ENCODE results near the gene CFAP221. TPM values are rescaled to one million over a fixed set of nuclear protein-coding genes. Genes with fewer than 3 reads are reported as not detected.

Gene CFAP221
- total RNA-seq, 1 donor from 2014 or later: 0.61 TPM

DNA sequence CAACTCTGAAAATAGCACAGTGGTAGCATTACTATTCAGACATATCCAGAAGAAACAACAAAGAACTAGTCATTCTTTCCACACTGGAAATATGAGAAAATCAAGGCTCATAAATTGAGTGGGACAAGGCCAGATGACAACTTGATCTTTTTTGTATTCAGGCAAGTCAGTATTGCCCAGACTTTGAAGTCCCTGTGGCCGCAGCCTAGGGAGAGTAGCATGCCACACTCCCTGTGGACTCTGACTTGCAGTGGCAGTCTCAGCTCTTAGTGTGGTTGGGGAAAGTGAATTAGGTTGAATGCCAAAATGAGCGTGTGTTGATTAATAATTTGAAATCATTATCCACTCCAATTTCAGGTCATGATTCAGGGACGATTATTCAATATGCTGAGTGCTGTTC lies 81.0 kb downstream of the CFAP221 start:
- H3K27me3 ChIP-seq (ENCODE audit: insufficient read depth, low read length): no peaks in the 10 kb centered on the region
- no peaks in the 10 kb centered on the region for H3K9me3 ChIP-seq (ENCODE audit: insufficient read depth, low read depth, low read length)
- no peaks in the 10 kb centered on the region for H3K4me1 Mint-ChIP-seq (ENCODE audit: low read depth, unreplicated experiment)
- H3K27ac ChIP-seq (ENCODE audit: low read depth, low read length): no peak overlapping the region
- FAIRE-seq (no peak), DNase-seq (ENCODE audit: low read depth) (no peak)
- no peak overlapping the region for H2AFZ ChIP-seq (ENCODE audit: low read depth, low read length)
- no peak overlapping the region for H3K4me2 ChIP-seq (ENCODE audit: low read length)
- H3K36me3 ChIP-seq (ENCODE audit: insufficient read depth, low read length): no peaks in the 10 kb centered on the region
- no peak overlapping the region for H3K27ac Mint-ChIP-seq (ENCODE audit: unreplicated experiment)
- H3K27me3 Mint-ChIP-seq (ENCODE audit: low read depth, unreplicated experiment): peaks cover 2% of the 10 kb centered on the region
- H4K20me1 ChIP-seq (ENCODE audit: insufficient read depth, low read length): no peaks in the 10 kb centered on the region
- H3K79me2 ChIP-seq (ENCODE audit: insufficient read depth, low read length): no peaks in the 10 kb centered on the region
- H3K4me1 ChIP-seq (ENCODE audit: insufficient read depth, low read length): no peaks in the 10 kb centered on the region
- H3K4me3 Mint-ChIP-seq (ENCODE audit: unreplicated experiment): no peak overlapping the region
- H3K9ac ChIP-seq (ENCODE audit: low read length): no peak overlapping the region
- TF ChIP-seq CTCF (IDR thresholded peaks at IDR 0.05; ENCODE audit: insufficient read depth, low read depth, low read length) (no peak), EZH2 (IDR thresholded peaks at IDR 0.05; ENCODE audit: insufficient read depth, low read length) (no peak)
- H3K9me3 Mint-ChIP-seq (ENCODE audit: unreplicated experiment): peaks cover 12% of the 10 kb centered on the region
- H3K4me3 ChIP-seq (ENCODE audit: insufficient read depth, low read depth, low read length): no peak overlapping the region
- H3K36me3 Mint-ChIP-seq (ENCODE audit: low read depth, unreplicated experiment): peaks cover 1% of the 10 kb centered on the region

GRCh38 chr2:119629323-119629825 lies 85.1 kb downstream of the CFAP221 start:
- H2AFZ ChIP-seq (ENCODE audit: low read depth, low read length): no peak overlapping the region
- H3K36me3 ChIP-seq (ENCODE audit: insufficient read depth, low read length): no peaks in the 10 kb centered on the region
- no peak overlapping the region for H3K4me3 ChIP-seq (ENCODE audit: insufficient read depth, low read depth, low read length)
- Mint-ChIP-seq H3K27ac (ENCODE audit: unreplicated experiment) (no peak overlapping the region), H3K4me3 (ENCODE audit: unreplicated experiment) (no peak overlapping the region), H3K4me1 (ENCODE audit: low read depth, unreplicated experiment) (no peaks in the 10 kb centered on the region), H3K36me3 (ENCODE audit: low read depth, unreplicated experiment) (peaks cover 1% of the 10 kb centered on the region), H3K9me3 (ENCODE audit: unreplicated experiment) (peaks cover 3% of the 10 kb centered on the region), H3K27me3 (ENCODE audit: low read depth, unreplicated experiment) (peaks cover 2% of the 10 kb centered on the region)
- no peak for TF ChIP-seq EZH2 (IDR thresholded peaks at IDR 0.05; ENCODE audit: insufficient read depth, low read length)
- no peak for TF ChIP-seq CTCF (IDR thresholded peaks at IDR 0.05; ENCODE audit: insufficient read depth, low read depth, low read length)
- H3K79me2 ChIP-seq (ENCODE audit: insufficient read depth, low read length): no peaks in the 10 kb centered on the region
- H4K20me1 ChIP-seq (ENCODE audit: insufficient read depth, low read length): no peaks in the 10 kb centered on the region
- no peak for FAIRE-seq
- no peaks in the 10 kb centered on the region for H3K27me3 ChIP-seq (ENCODE audit: insufficient read depth, low read length)
- H3K4me1 ChIP-seq (ENCODE audit: insufficient read depth, low read length): no peaks in the 10 kb centered on the region
- H3K27ac ChIP-seq (ENCODE audit: low read depth, low read length): no peak overlapping the region
- no peak for DNase-seq (ENCODE audit: low read depth)
- no peak overlapping the region for H3K4me2 ChIP-seq (ENCODE audit: low read length)
- H3K9me3 ChIP-seq (ENCODE audit: insufficient read depth, low read depth, low read length): no peaks in the 10 kb centered on the region
- no peak overlapping the region for H3K9ac ChIP-seq (ENCODE audit: low read length)

GRCh38 chr2:119630121-119630520 lies 85.9 kb downstream of the CFAP221 start:
- Histone ChIP-seq H2AFZ (ENCODE audit: low read depth, low read length) (no peak overlapping the region), H3K4me1 (ENCODE audit: insufficient read depth, low read length) (no peaks in the 10 kb centered on the region), H3K4me2 (ENCODE audit: low read length) (no peak overlapping the region), H3K36me3 (ENCODE audit: insufficient read depth, low read length) (no peaks in the 10 kb centered on the region), H3K9ac (ENCODE audit: low read length) (no peak overlapping the region), H3K27me3 (ENCODE audit: insufficient read depth, low read length) (no peaks in the 10 kb centered on the region), H3K27ac (ENCODE audit: low read depth, low read length) (no peak overlapping the region), H3K9me3 (ENCODE audit: insufficient read depth, low read depth, low read length) (no peaks in the 10 kb centered on the region), H4K20me1 (ENCODE audit: insufficient read depth, low read length) (no peaks in the 10 kb centered on the region), H3K79me2 (ENCODE audit: insufficient read depth, low read length) (no peaks in the 10 kb centered on the region), H3K4me3 (ENCODE audit: insufficient read depth, low read depth, low read length) (no peak overlapping the region)
- H3K4me3 Mint-ChIP-seq (ENCODE audit: unreplicated experiment): no peak overlapping the region
- peaks cover 2% of the 10 kb centered on the region for H3K27me3 Mint-ChIP-seq (ENCODE audit: low read depth, unreplicated experiment)
- H3K4me1 Mint-ChIP-seq (ENCODE audit: low read depth, unreplicated experiment): no peaks in the 10 kb centered on the region
- H3K36me3 Mint-ChIP-seq (ENCODE audit: low read depth, unreplicated experiment): peaks cover 1% of the 10 kb centered on the region
- H3K27ac Mint-ChIP-seq (ENCODE audit: unreplicated experiment): no peak overlapping the region
- DNase-seq (ENCODE audit: low read depth) (no peak), FAIRE-seq (no peak)
- H3K9me3 Mint-ChIP-seq (ENCODE audit: unreplicated experiment): peaks cover 3% of the 10 kb centered on the region
- TF ChIP-seq EZH2 (IDR thresholded peaks at IDR 0.05; ENCODE audit: insufficient read depth, low read length) (no peak), CTCF (IDR thresholded peaks at IDR 0.05; ENCODE audit: insufficient read depth, low read depth, low read length) (no peak)

Measured in astrocyte (in vitro differentiated cells and primary cell).